Measurements from ENCODE around the gene DDX39B. TPM values are rescaled to one million over a fixed set of nuclear protein-coding genes. Genes with fewer than 3 reads are reported as not detected.

The DDX39B gene
- total RNA-seq, 2 donors from 2014 or later = 198 to 217 TPM

DNA sequence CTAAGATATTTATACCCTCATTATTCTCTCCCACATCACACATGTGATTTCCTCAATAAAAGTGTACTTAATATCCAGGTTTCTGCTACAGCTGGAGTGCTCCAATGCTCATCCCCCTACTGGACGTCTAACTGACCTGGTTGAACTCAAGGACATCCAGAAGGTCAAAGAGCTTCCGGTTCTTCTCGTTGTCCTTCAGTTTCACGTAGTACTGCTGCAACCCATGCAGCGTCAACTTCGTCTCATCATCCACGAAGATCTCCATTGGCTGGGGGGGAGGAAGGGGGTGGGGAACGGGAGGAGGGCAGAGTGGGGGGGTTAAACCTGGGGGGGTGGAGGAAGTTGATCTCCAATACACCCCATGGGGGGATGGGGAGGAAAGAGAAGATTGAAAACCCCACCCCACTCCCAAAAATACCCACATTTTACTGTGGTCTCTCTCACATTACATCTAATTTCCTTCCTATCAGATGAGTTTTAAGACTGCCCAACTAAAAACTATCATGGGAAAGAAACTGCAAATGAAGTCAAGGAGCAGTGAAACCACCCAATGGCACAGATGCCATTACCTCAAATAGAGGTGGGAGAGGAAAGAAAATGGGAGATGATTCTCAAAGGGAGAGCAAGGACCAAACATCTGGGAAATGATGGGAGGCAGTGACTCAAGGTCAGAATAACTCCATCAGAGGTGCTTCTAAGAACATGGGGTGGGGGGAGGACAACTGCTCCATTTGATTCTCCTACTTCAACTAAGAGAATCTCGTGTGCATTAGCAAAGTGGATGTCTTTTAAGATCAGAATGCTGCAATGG is 9.0 kb downstream of the DDX39B start:
- Histone ChIP-seq H3K4me1 (ENCODE audit: control insufficient read depth in 1 of 2, low read depth in 2 of 2) (no peaks in the 10 kb centered on the region), H3K36me3 (peaks cover 63% of the 10 kb centered on the region), H3K4me3 (no peak overlapping the region), H3K9me3 (no peaks in the 10 kb centered on the region), H3K27ac (no peak overlapping the region), H3K27me3 (replicated peaks; ENCODE audit: insufficient read depth) (no peaks in the 10 kb centered on the region)
- no peak for ATAC-seq (ENCODE audit: insufficient number of reproducible peaks, low FRiP score, low read depth)
- DNase-seq (ENCODE audit: low spot score) = no peak
- TF ChIP-seq CTCF (IDR thresholded peaks at IDR 0.05) = no peak

DNA sequence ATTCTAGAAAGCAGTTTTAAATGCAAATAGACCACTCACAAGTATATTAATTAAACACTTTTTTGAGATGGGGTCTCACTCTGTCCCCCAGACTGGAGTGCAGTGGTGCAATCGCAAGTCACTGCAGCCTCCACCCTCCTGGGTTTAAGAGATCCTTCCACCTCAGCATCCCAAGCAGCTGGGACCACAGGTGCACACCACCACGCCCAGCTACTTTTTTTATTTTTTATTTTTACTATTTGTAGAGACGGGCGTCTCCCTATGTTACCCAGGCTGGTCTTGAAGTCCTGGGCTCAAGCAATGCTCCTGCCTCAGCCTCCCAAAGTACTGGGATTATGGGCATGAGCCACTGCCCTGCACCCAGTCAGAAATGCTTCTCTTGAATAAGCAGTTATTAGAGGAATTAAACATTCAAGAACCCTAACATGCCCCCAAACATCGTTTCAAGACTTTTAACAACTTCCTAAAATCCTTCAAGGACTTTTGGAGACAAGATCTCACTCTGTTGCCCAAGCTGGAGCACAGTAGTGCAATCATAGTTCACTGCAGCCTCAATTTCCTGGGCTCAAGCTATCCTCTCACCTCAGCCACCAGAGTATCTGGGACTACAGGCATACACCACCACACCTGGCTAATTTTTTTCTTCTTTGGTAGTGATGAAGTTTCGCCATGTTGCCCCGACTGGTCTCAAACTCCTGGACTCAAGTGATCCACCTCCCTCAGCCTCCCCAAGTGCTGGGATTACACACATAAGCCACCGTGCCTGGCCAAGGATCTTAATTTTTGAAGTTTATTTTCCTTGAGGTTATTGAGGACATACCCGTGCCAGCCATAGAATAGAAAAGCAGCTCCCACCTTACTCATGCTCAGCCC is 9.8 kb downstream of the DDX39B start:
- H3K27ac ChIP-seq = no peak overlapping the region
- H3K36me3 ChIP-seq = peaks cover 57% of the 10 kb centered on the region
- H3K9me3 ChIP-seq = no peaks in the 10 kb centered on the region
- no peak for TF ChIP-seq CTCF (IDR thresholded peaks at IDR 0.05)
- ATAC-seq (ENCODE audit: insufficient number of reproducible peaks, low FRiP score, low read depth) (no peak), DNase-seq (ENCODE audit: low spot score) (no peak)
- no peaks in the 10 kb centered on the region for H3K4me1 ChIP-seq (ENCODE audit: control insufficient read depth in 1 of 2, low read depth in 2 of 2)
- no peak overlapping the region for H3K4me3 ChIP-seq
- no peaks in the 10 kb centered on the region for H3K27me3 ChIP-seq (replicated peaks; ENCODE audit: insufficient read depth)

- no peak overlapping the region for H3K4me3 ChIP-seq
- H3K27ac ChIP-seq = no peak overlapping the region
- no peaks in the 10 kb centered on the region for H3K9me3 ChIP-seq
- H3K36me3 ChIP-seq = peaks cover 51% of the 10 kb centered on the region
- no peaks in the 10 kb centered on the region for H3K4me1 ChIP-seq (ENCODE audit: control insufficient read depth in 1 of 2, low read depth in 2 of 2)
- no peak for TF ChIP-seq CTCF (IDR thresholded peaks at IDR 0.05)
- no peaks in the 10 kb centered on the region for H3K27me3 ChIP-seq (replicated peaks; ENCODE audit: insufficient read depth)
- DNase-seq (ENCODE audit: low spot score) (no peak), ATAC-seq (ENCODE audit: insufficient number of reproducible peaks, low FRiP score, low read depth) (no peak)
Measured at GRCh38 chr6:31531162-31531561, 10.6 kb downstream of the DDX39B start.

GRCh38 chr6:31530659-31531058 is 11.1 kb downstream of the DDX39B start:
- Histone ChIP-seq H3K9me3 (no peaks in the 10 kb centered on the region), H3K27ac (no peak overlapping the region), H3K4me3 (no peak overlapping the region), H3K27me3 (replicated peaks; ENCODE audit: insufficient read depth) (no peaks in the 10 kb centered on the region), H3K36me3 (peaks cover 46% of the 10 kb centered on the region), H3K4me1 (ENCODE audit: control insufficient read depth in 1 of 2, low read depth in 2 of 2) (no peaks in the 10 kb centered on the region)
- ATAC-seq (ENCODE audit: insufficient number of reproducible peaks, low FRiP score, low read depth) = no peak
- DNase-seq (ENCODE audit: low spot score) = no peak
- TF ChIP-seq CTCF (IDR thresholded peaks at IDR 0.05) = no peak
